H9 (cell line): ENCODE data around the gene ELFN1. TPM values are rescaled to one million over a fixed set of nuclear protein-coding genes. Genes with fewer than 3 reads are reported as not detected.
"Not testable (repeated sequence)": the region's sequence is repeated elsewhere in the genome, so short reads cannot be mapped to it uniquely, and the experiment has no call there.

Experiments
- DNase-seq: peaks from one replicate; pipeline ENCODE4 v3.0.0-alpha.2; 2017
- H2AFZ ChIP-seq: one replicate; pipeline ENCODE4 v1.6.1; 2013; ENCODE audit warnings: mild to moderate bottlenecking, low read length, control low read depth, moderate library complexity
- H2AK5ac ChIP-seq: 2 replicates; pipeline ENCODE4 v1.6.1; 2013; ENCODE audit warnings: low read length, control low read depth, mixed read lengths; ENCODE audit not compliant: insufficient read length
- H2BK120ac ChIP-seq: one replicate; pipeline ENCODE4 v1.6.1; 2013; ENCODE audit warnings: low read depth, mild to moderate bottlenecking, low read length, control low read depth, inconsistent platforms; ENCODE audit not compliant: poor library complexity, severe bottlenecking
- H2BK12ac ChIP-seq: 2 replicates; pipeline ENCODE4 v1.6.1; 2013; ENCODE audit warnings: low read length, control low read depth, mixed read lengths, low read depth; ENCODE audit not compliant: insufficient read length
- H2BK15ac ChIP-seq: 2 replicates; pipeline ENCODE4 v1.6.1; 2013; ENCODE audit warnings: low read depth, low read length, control low read depth
- H2BK20ac ChIP-seq: one replicate; pipeline ENCODE4 v1.6.1; 2013; ENCODE audit warnings: low read depth, mild to moderate bottlenecking, low read length, control low read depth, inconsistent platforms; ENCODE audit not compliant: poor library complexity, severe bottlenecking
- H2BK5ac ChIP-seq: 2 replicates; pipeline ENCODE4 v1.6.1; 2013; ENCODE audit warnings: low read length, control low read depth, mixed read lengths; ENCODE audit not compliant: insufficient read length
- H3K14ac ChIP-seq: 2 replicates; pipeline ENCODE4 v1.6.1; 2013; ENCODE audit warnings: low read length, control low read depth; ENCODE audit not compliant: insufficient read depth
- H3K18ac ChIP-seq: 2 replicates; pipeline ENCODE4 v1.6.1; 2013; ENCODE audit warnings: low read depth, mild to moderate bottlenecking, mixed read lengths, low read length, control low read depth; ENCODE audit not compliant: insufficient read length
- H3K23ac ChIP-seq: 2 replicates; pipeline ENCODE4 v1.6.1; 2013; ENCODE audit warnings: low read length, control low read depth, mixed read lengths, low read depth; ENCODE audit not compliant: insufficient read length
- H3K23me2 ChIP-seq: 2 replicates; pipeline ENCODE4 v1.6.1; 2013; ENCODE audit warnings: low read depth, mild to moderate bottlenecking, mixed read lengths, low read length, control low read depth; ENCODE audit not compliant: insufficient read length, poor library complexity, severe bottlenecking
- H3K27ac ChIP-seq: 2 replicates; pipeline ENCODE4 v1.5.1; 2013; ENCODE audit warnings: low read length, control low read depth, mixed read lengths, low read depth; ENCODE audit not compliant: insufficient read length
- H3K27me3 ChIP-seq: 2 replicates; pipeline ENCODE4 v1.6.1; 2013; ENCODE audit warnings: low read length, control low read depth, inconsistent platforms; ENCODE audit not compliant: insufficient read depth
- H3K4ac ChIP-seq: 2 replicates; pipeline ENCODE4 v1.6.1; 2013; ENCODE audit warnings: low read depth, mild to moderate bottlenecking, control low read depth, inconsistent platforms, low read length, moderate library complexity
- H3K4me1 ChIP-seq: 2 replicates; pipeline ENCODE4 v1.6.1; 2013; ENCODE audit warnings: low read length, control low read depth, inconsistent platforms; ENCODE audit not compliant: insufficient read depth
- H3K4me2 ChIP-seq: 2 replicates; pipeline ENCODE4 v1.6.1; 2013; ENCODE audit warnings: low read length, control low read depth, mixed read lengths; ENCODE audit not compliant: insufficient read length, insufficient read depth
- H3K56ac ChIP-seq: 2 replicates; pipeline ENCODE4 v1.6.1; 2013; ENCODE audit warnings: low read depth, mild to moderate bottlenecking, mixed read lengths, low read length, control low read depth; ENCODE audit not compliant: insufficient read length
- H3K79me1 ChIP-seq: 2 replicates; pipeline ENCODE4 v1.6.1; 2013; ENCODE audit warnings: low read depth, mild to moderate bottlenecking, moderate library complexity, low read length, control low read depth, inconsistent platforms; ENCODE audit not compliant: insufficient read depth, poor library complexity, severe bottlenecking
- H3K79me2 ChIP-seq: 2 replicates; pipeline ENCODE4 v1.6.1; 2013; ENCODE audit warnings: low read length, control low read depth, inconsistent platforms; ENCODE audit not compliant: insufficient read depth
- H3K9ac ChIP-seq: 2 replicates; pipeline ENCODE4 v1.6.1; 2013; ENCODE audit warnings: low read length, control low read depth, mixed read lengths; ENCODE audit not compliant: insufficient read length; ENCODE audit errors: extremely low read depth
- H3K9me3 ChIP-seq: one replicate; pipeline ENCODE4 v1.6.1; 2013; ENCODE audit warnings: low read depth, low read length, inconsistent platforms; ENCODE audit not compliant: control insufficient read depth
- H3T11ph ChIP-seq: one replicate; pipeline ENCODE4 v1.6.1; 2013; ENCODE audit warnings: mild to moderate bottlenecking, low read length, control low read depth, inconsistent platforms
- H4K20me1 ChIP-seq: one replicate; pipeline ENCODE4 v1.6.1; 2013; ENCODE audit not compliant: control insufficient read depth, insufficient read length, insufficient read depth
- H4K5ac ChIP-seq: 2 replicates; pipeline ENCODE4 v1.6.1; 2013; ENCODE audit warnings: low read depth, mild to moderate bottlenecking, mixed read lengths, low read length, control low read depth; ENCODE audit not compliant: insufficient read length
- H4K8ac ChIP-seq: replicated peaks from 2 replicates; pipeline ENCODE4 v1.6.1; 2013; ENCODE audit warnings: low read length, control low read depth, mixed read lengths, low read depth; ENCODE audit not compliant: insufficient read length
- H4K91ac ChIP-seq: 2 replicates; pipeline ENCODE4 v1.6.1; 2013; ENCODE audit warnings: low read depth, mild to moderate bottlenecking, moderate library complexity, mixed read lengths, low read length, control low read depth; ENCODE audit not compliant: insufficient read length
- H3K27ac Mint-ChIP-seq, 3 experiments: 2 replicates in 2 of 3; 3 replicates in 1 of 3; pipeline ENCODE4 v1.8.0; 2020 to 2021; ENCODE audit warnings: mixed read lengths in 3 of 3, mild to moderate bottlenecking in 1 of 3, moderate library complexity in 1 of 3
- H3K27me3 Mint-ChIP-seq: 2 replicates; pipeline ENCODE4 v1.8.0; 2021; ENCODE audit warnings: low read depth, mild to moderate bottlenecking, moderate library complexity, mixed read lengths
- H3K36me3 Mint-ChIP-seq, 3 experiments: 2 replicates in 2 of 3; 3 replicates in 1 of 3; pipeline ENCODE4 v1.8.0; 2020 to 2021; ENCODE audit warnings: low read depth in 3 of 3, mixed read lengths in 3 of 3; ENCODE audit not compliant: insufficient read depth in 1 of 3
- H3K4me1 Mint-ChIP-seq, 2 experiments: 2 replicates each; pipeline ENCODE4 v1.8.0; 2020; ENCODE audit warnings: mixed read lengths in 2 of 2
- H3K4me3 Mint-ChIP-seq, 2 experiments: 2 replicates in 1 of 2; 3 replicates in 1 of 2; pipeline ENCODE4 v1.8.0; 2020 to 2021; ENCODE audit warnings: mild to moderate bottlenecking in 2 of 2, mixed read lengths in 2 of 2, moderate library complexity in 1 of 2
- H3K9me3 Mint-ChIP-seq, 2 experiments: 2 replicates in 1 of 2; 3 replicates in 1 of 2; pipeline ENCODE4 v1.8.0; 2020; ENCODE audit warnings: mild to moderate bottlenecking in 2 of 2, mixed read lengths in 2 of 2, moderate library complexity in 1 of 2
- CTCF ChIP-seq: fragments of 200-600 bp; sonication (generic); conservative IDR thresholded peaks from 3 replicates; pipeline ENCODE4 v1.8.0; 2021; ENCODE audit warnings: antibody characterized with exemption, mild to moderate bottlenecking
- WGBS: extraction: QIAGEN DNeasy Blood & Tissue Kit; methylation state at CpG from one replicate; pipeline ENCODE4 v1.1.7; 2013; ENCODE audit warnings: missing lambda C conversion rate, low lambda C conversion rate, mixed read lengths; ENCODE audit not compliant: insufficient read length; ENCODE audit errors: extremely low coverage; 5-methylcytosine and 5-hydroxymethylcytosine counted together
- total RNA-seq: library from RNA; stranded (reverse); gene quantifications from 2 replicates; pipeline ENCODE4 v1.2.1, GENCODE V29; 2021

Gene ELFN1
- total RNA-seq, 1 experiment from 2014 or later, result 3.7 TPM

DNA sequence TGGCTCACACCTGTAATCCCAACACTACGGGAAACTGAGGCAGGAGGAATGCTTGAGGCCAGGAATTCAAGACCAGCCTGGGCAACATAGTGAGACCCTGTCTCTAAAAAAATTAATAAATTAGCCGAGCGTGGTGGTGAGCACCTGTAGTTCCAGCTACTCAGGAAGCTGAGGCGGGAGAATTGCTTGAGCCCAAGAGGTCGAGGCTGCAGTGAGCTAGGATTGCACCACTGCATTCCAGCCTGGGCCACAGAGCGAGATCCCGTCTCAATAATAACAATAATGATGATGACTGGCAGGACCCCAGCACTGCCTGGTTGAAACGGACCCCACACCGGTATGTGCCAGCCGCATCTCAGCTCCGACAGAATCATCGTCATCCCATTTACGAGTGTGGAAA is 93.0 kb downstream of the ELFN1 start:
- no peak overlapping the region for H3K27ac Mint-ChIP-seq
- Histone ChIP-seq H3K27ac (no peak overlapping the region), H2AFZ (no peak overlapping the region)

GRCh38 chr7:1763911-1764310 is 93.8 kb downstream of the ELFN1 start:
- H3K4me1 Mint-ChIP-seq, DNase-seq, H3K4ac ChIP-seq, H2BK15ac ChIP-seq, H3K79me1 ChIP-seq, H4K5ac ChIP-seq, H2AFZ ChIP-seq, H2BK120ac ChIP-seq, H3K9me3 ChIP-seq, H3K9ac ChIP-seq, H3K27ac Mint-ChIP-seq, H4K8ac ChIP-seq, H2BK12ac ChIP-seq, H3K56ac ChIP-seq, H3K4me2 ChIP-seq, H4K20me1 ChIP-seq, H2BK20ac ChIP-seq, H3K36me3 Mint-ChIP-seq, H3K27me3 ChIP-seq, H3T11ph ChIP-seq, H2BK5ac ChIP-seq, H4K91ac ChIP-seq, H3K79me2 ChIP-seq, H3K23me2 ChIP-seq, H3K4me1 ChIP-seq, H3K14ac ChIP-seq, H3K27ac ChIP-seq, H3K23ac ChIP-seq, H2AK5ac ChIP-seq, H3K4me3 Mint-ChIP-seq, H3K18ac ChIP-seq: not testable (repeated sequence)
- peaks cover 13% of the 10 kb centered on the region for H3K27me3 Mint-ChIP-seq
- WGBS, result no CpG with 5 or more reads among the region's 15 CpGs
- peaks cover 12 to 19% of the 10 kb centered on the region in 2 experiments for H3K9me3 Mint-ChIP-seq

More for the DNA sequence above, 93.0 kb downstream of the ELFN1 start:
- Mint-ChIP-seq H3K4me1 (peaks cover 2 to 7% of the 10 kb centered on the region in 2 experiments; a peak in 3 of 4 replicates), H3K27me3 (peaks cover 21% of the 10 kb centered on the region), H3K4me3 (no peak overlapping the region), H3K9me3 (peaks cover 12 to 19% of the 10 kb centered on the region in 2 experiments), H3K36me3 (peaks cover 0 to 3% (median 0%) of the 10 kb centered on the region in 3 experiments; a peak in 2 of 7 replicates)
- Histone ChIP-seq H3K18ac (no peak overlapping the region), H2BK15ac (no peak overlapping the region), H2AK5ac (no peak overlapping the region), H3K23ac (no peak overlapping the region), H2BK20ac (no peak overlapping the region), H3K4me1 (no peaks in the 10 kb centered on the region), H3K23me2 (no peaks in the 10 kb centered on the region), H3T11ph (no peak overlapping the region), H2BK5ac (no peak overlapping the region), H3K56ac (no peak overlapping the region), H4K5ac (no peak overlapping the region), H3K27me3 (no peaks in the 10 kb centered on the region), H3K4me2 (no peak overlapping the region), H4K91ac (no peak overlapping the region), H3K9me3 (no peaks in the 10 kb centered on the region), H3K9ac (no peak overlapping the region), H4K20me1 (peaks cover 5% of the 10 kb centered on the region), H3K79me1 (no peaks in the 10 kb centered on the region), H3K14ac (no peak overlapping the region), H4K8ac (no peak overlapping the region), H3K4ac (no peak overlapping the region), H2BK12ac (no peak overlapping the region), H3K79me2 (no peaks in the 10 kb centered on the region), H2BK120ac (no peak overlapping the region)
- no CpG with 5 or more reads among the region's 13 CpGs for WGBS
- DNase-seq, result no peak
- TF ChIP-seq CTCF, result no peak
